ENCODE data around the gene PIGP.
"Not testable (repeated sequence)": the region's sequence is repeated elsewhere in the genome, so short reads cannot be mapped to it uniquely, and the experiment has no call there.

PIGP gene

GRCh38 chr21:37076087-37076850, 3.4 kb upstream of the PIGP start:
- no peak for DNase-seq (ENCODE audit: low read depth in 2 of 2)

GRCh38 chr21:37075214-37075770, 2.4 kb upstream of the PIGP start:
- DNase-seq (ENCODE audit: low read depth in 2 of 2) = no peak

- DNase-seq (ENCODE audit: low read depth in 2 of 2) = no peak
These were observed 1.7 kb upstream of the PIGP start for GRCh38 chr21:37074546-37074945.

GRCh38 chr21:37074197-37074510, 1.3 kb upstream of the PIGP start:
- no peak for DNase-seq (ENCODE audit: low read depth in 2 of 2)

GRCh38 chr21:37073417-37074196, 736 bp upstream of the PIGP start:
- DNase-seq (ENCODE audit: low read depth in 2 of 2) = peak in 1 of 2 donors; percentile 23

- peak; percentile 27 to 42 for DNase-seq (ENCODE audit: low read depth in 2 of 2)
These were observed 440 bp downstream of the PIGP start for GRCh38 chr21:37072274-37072987.

GRCh38 chr21:37071561-37072273, 1.2 kb downstream of the PIGP start:
- DNase-seq (ENCODE audit: low read depth in 2 of 2) = no peak

GRCh38 chr21:37065561-37066177, 7.2 kb downstream of the PIGP start:
- DNase-seq (ENCODE audit: low read depth in 2 of 2) = no peak

- DNase-seq (ENCODE audit: low read depth in 2 of 2) = no peak
These were observed 8.0 kb downstream of the PIGP start for GRCh38 chr21:37064841-37065240.

GRCh38 chr21:37063433-37063832, 9.4 kb downstream of the PIGP start:
- DNase-seq (ENCODE audit: low read depth in 2 of 2) = no peak

GRCh38 chr21:37062593-37062935, 10.3 kb downstream of the PIGP start:
- DNase-seq (ENCODE audit: low read depth in 2 of 2) = no peak

- DNase-seq (ENCODE audit: low read depth in 2 of 2) = no peak
These were observed 10.8 kb downstream of the PIGP start for GRCh38 chr21:37061926-37062592.

- DNase-seq (ENCODE audit: low read depth in 2 of 2) = no peak
These were observed 12.6 kb downstream of the PIGP start for GRCh38 chr21:37060296-37060695.

GRCh38 chr21:37059181-37059580, 13.7 kb downstream of the PIGP start:
- DNase-seq (ENCODE audit: low read depth in 2 of 2) = no peak

GRCh38 chr21:37058261-37058660, 14.6 kb downstream of the PIGP start:
- DNase-seq (ENCODE audit: low read depth in 2 of 2) = no peak

- no peak for DNase-seq (ENCODE audit: low read depth in 2 of 2)
These were observed 15.3 kb downstream of the PIGP start for GRCh38 chr21:37057614-37058013.

- no peak for DNase-seq (ENCODE audit: low read depth in 2 of 2)
These were observed 17.5 kb downstream of the PIGP start for GRCh38 chr21:37055271-37055855.

- DNase-seq (ENCODE audit: low read depth in 2 of 2) = not testable (repeated sequence)
These were observed 23.1 kb downstream of the PIGP start for GRCh38 chr21:37049741-37050140.

GRCh38 chr21:37047079-37047478, 25.8 kb downstream of the PIGP start:
- DNase-seq (ENCODE audit: low read depth in 2 of 2) = no peak

GRCh38 chr21:37045556-37045955, 27.3 kb downstream of the PIGP start:
- DNase-seq (ENCODE audit: low read depth in 2 of 2) = no peak
